ENCODE data around the gene DBF4B.
"Not testable (repeated sequence)": the region's sequence is repeated elsewhere in the genome, so short reads cannot be mapped to it uniquely, and the experiment has no call there.

DBF4B gene

GRCh38 chr17:44707755-44708400 lies 587 bp upstream of the DBF4B start:
- no peak overlapping the region for H4K8ac ChIP-seq (ENCODE audit: low read depth, low read length)
- no peak overlapping the region for H3K18ac ChIP-seq (ENCODE audit: low read length)
- peaks cover 6% of the 10 kb centered on the region for H3K79me1 ChIP-seq (ENCODE audit: low read length)
- H3K27ac ChIP-seq (ENCODE audit: low read depth, low read length), result no peak overlapping the region
- H2BK120ac ChIP-seq (ENCODE audit: low read depth, low read length), result no peak overlapping the region
- peak overlapping the region; percentile 30 for H3K4me2 ChIP-seq (ENCODE audit: low read length)
- no peak overlapping the region for H3K4me3 ChIP-seq (ENCODE audit: low read length)
- H3K23ac ChIP-seq (ENCODE audit: low read length), result no peak overlapping the region
- no peak overlapping the region for H2AK5ac ChIP-seq (ENCODE audit: low read length)
- peaks cover 5% of the 10 kb centered on the region for H3K79me2 ChIP-seq (ENCODE audit: control insufficient read depth, insufficient read depth, low read length)
- no peak overlapping the region for H2BK5ac ChIP-seq (ENCODE audit: low read length)
- H3K9ac ChIP-seq (ENCODE audit: low read length), result peak overlapping the region; percentile 88
- H3K4me1 ChIP-seq (ENCODE audit: control insufficient read depth, low read depth, low read length), result peaks cover 2% of the 10 kb centered on the region
- 100% methylated on average over 2 of the region's 4 CpGs for WGBS (ENCODE audit: extremely low coverage, insufficient coverage, low lambda C conversion rate)
- H2BK15ac ChIP-seq (replicated peaks; ENCODE audit: low read depth), result no peak overlapping the region
- H3K27me3 ChIP-seq (ENCODE audit: insufficient read depth, low read length, poor library complexity), result no peaks in the 10 kb centered on the region
- no peaks in the 10 kb centered on the region for H3K36me3 ChIP-seq (ENCODE audit: control insufficient read depth, insufficient read depth, low read length)
- peak overlapping the region; percentile 10 for H4K5ac ChIP-seq (ENCODE audit: low read length)
- peak overlapping the region; percentile 18 for H3K4ac ChIP-seq (ENCODE audit: low read depth, low read length)
- H3K56ac ChIP-seq (ENCODE audit: low read length), result peak overlapping the region; percentile 63
- DNase-seq, result no peak

- H3K4me3 ChIP-seq (ENCODE audit: low read length), result no peak overlapping the region
- H4K8ac ChIP-seq (ENCODE audit: low read depth, low read length), result no peak overlapping the region
- no peak overlapping the region for H2BK15ac ChIP-seq (replicated peaks; ENCODE audit: low read depth)
- H3K27me3 ChIP-seq (ENCODE audit: insufficient read depth, low read length, poor library complexity), result no peaks in the 10 kb centered on the region
- H3K9ac ChIP-seq (ENCODE audit: low read length), result no peak overlapping the region
- H3K79me2 ChIP-seq (ENCODE audit: control insufficient read depth, insufficient read depth, low read length), result no peaks in the 10 kb centered on the region
- H3K4me2 ChIP-seq (ENCODE audit: low read length), result no peak overlapping the region
- H3K79me1 ChIP-seq (ENCODE audit: low read length), result peaks cover 2% of the 10 kb centered on the region
- no peak overlapping the region for H3K56ac ChIP-seq (ENCODE audit: low read length)
- no peak overlapping the region for H2AK5ac ChIP-seq (ENCODE audit: low read length)
- H3K36me3 ChIP-seq (ENCODE audit: control insufficient read depth, insufficient read depth, low read length), result peaks cover 7% of the 10 kb centered on the region
- no peak for DNase-seq
- no CpG with 5 or more reads among the region's 1 CpG for WGBS (ENCODE audit: extremely low coverage, insufficient coverage, low lambda C conversion rate)
- no peak overlapping the region for H3K18ac ChIP-seq (ENCODE audit: low read length)
- H2BK120ac ChIP-seq (ENCODE audit: low read depth, low read length), result no peak overlapping the region
- no peak overlapping the region for H4K5ac ChIP-seq (ENCODE audit: low read length)
- H3K4me1 ChIP-seq (ENCODE audit: control insufficient read depth, low read depth, low read length), result no peaks in the 10 kb centered on the region
- H2BK5ac ChIP-seq (ENCODE audit: low read length), result no peak overlapping the region
- no peak overlapping the region for H3K4ac ChIP-seq (ENCODE audit: low read depth, low read length)
- no peak overlapping the region for H3K27ac ChIP-seq (ENCODE audit: low read depth, low read length)
- H3K23ac ChIP-seq (ENCODE audit: low read length), result no peak overlapping the region
Observed at GRCh38 chr17:44719444-44719843, 11.0 kb downstream of the DBF4B start.

GRCh38 chr17:44722254-44722653 lies 13.8 kb downstream of the DBF4B start:
- Histone ChIP-seq H3K79me2 (ENCODE audit: control insufficient read depth, insufficient read depth, low read length) (no peaks in the 10 kb centered on the region), H3K9ac (ENCODE audit: low read length) (no peak overlapping the region), H3K27ac (ENCODE audit: low read depth, low read length) (no peak overlapping the region), H4K8ac (ENCODE audit: low read depth, low read length) (no peak overlapping the region), H2BK120ac (ENCODE audit: low read depth, low read length) (no peak overlapping the region), H3K79me1 (ENCODE audit: low read length) (peaks cover 2% of the 10 kb centered on the region), H3K36me3 (ENCODE audit: control insufficient read depth, insufficient read depth, low read length) (peaks cover 7% of the 10 kb centered on the region), H2AK5ac (ENCODE audit: low read length) (no peak overlapping the region), H3K4me1 (ENCODE audit: control insufficient read depth, low read depth, low read length) (no peaks in the 10 kb centered on the region), H3K56ac (ENCODE audit: low read length) (no peak overlapping the region), H2BK15ac (replicated peaks; ENCODE audit: low read depth) (no peak overlapping the region), H3K23ac (ENCODE audit: low read length) (no peak overlapping the region), H3K4me2 (ENCODE audit: low read length) (no peak overlapping the region), H3K27me3 (ENCODE audit: insufficient read depth, low read length, poor library complexity) (no peaks in the 10 kb centered on the region), H3K4ac (ENCODE audit: low read depth, low read length) (no peak overlapping the region), H3K18ac (ENCODE audit: low read length) (no peak overlapping the region), H3K4me3 (ENCODE audit: low read length) (no peak overlapping the region), H4K5ac (ENCODE audit: low read length) (no peak overlapping the region), H2BK5ac (ENCODE audit: low read length) (no peak overlapping the region)
- WGBS (ENCODE audit: extremely low coverage, insufficient coverage, low lambda C conversion rate), result no CpG with 5 or more reads among the region's 5 CpGs
- DNase-seq, result peak; percentile 48

- H3K27ac ChIP-seq (ENCODE audit: low read depth, low read length); H3K18ac ChIP-seq (ENCODE audit: low read length): not testable (repeated sequence)
- no CpG with 5 or more reads among the region's 6 CpGs for WGBS (ENCODE audit: extremely low coverage, insufficient coverage, low lambda C conversion rate)
Observed at GRCh38 chr17:44726121-44726520, 17.7 kb downstream of the DBF4B start.

GRCh38 chr17:44733753-44734152 lies 25.3 kb downstream of the DBF4B start:
- Histone ChIP-seq H3K4me3 (ENCODE audit: low read length) (no peak overlapping the region), H3K36me3 (ENCODE audit: control insufficient read depth, insufficient read depth, low read length) (peaks cover 6% of the 10 kb centered on the region)
- WGBS (ENCODE audit: extremely low coverage, insufficient coverage, low lambda C conversion rate), result no CpG with 5 or more reads among the region's 5 CpGs

More at GRCh38 chr17:44726121-44726520, 17.7 kb downstream of the DBF4B start:
- not testable (repeated sequence) for H3K27me3 ChIP-seq (ENCODE audit: insufficient read depth, low read length, poor library complexity); H4K5ac ChIP-seq (ENCODE audit: low read length); H3K36me3 ChIP-seq (ENCODE audit: control insufficient read depth, insufficient read depth, low read length); H3K23ac ChIP-seq (ENCODE audit: low read length); H3K4me3 ChIP-seq (ENCODE audit: low read length); H2BK15ac ChIP-seq (replicated peaks; ENCODE audit: low read depth); DNase-seq; H3K4ac ChIP-seq (ENCODE audit: low read depth, low read length); H3K4me1 ChIP-seq (ENCODE audit: control insufficient read depth, low read depth, low read length); H2BK5ac ChIP-seq (ENCODE audit: low read length); H2AK5ac ChIP-seq (ENCODE audit: low read length); H2BK120ac ChIP-seq (ENCODE audit: low read depth, low read length); H3K4me2 ChIP-seq (ENCODE audit: low read length); H3K9ac ChIP-seq (ENCODE audit: low read length); H3K56ac ChIP-seq (ENCODE audit: low read length); H3K79me2 ChIP-seq (ENCODE audit: control insufficient read depth, insufficient read depth, low read length); H4K8ac ChIP-seq (ENCODE audit: low read depth, low read length); H3K79me1 ChIP-seq (ENCODE audit: low read length)

GRCh38 chr17:44734272-44734671 lies 25.8 kb downstream of the DBF4B start:
- Histone ChIP-seq H3K9ac (ENCODE audit: low read length) (no peak overlapping the region), H3K36me3 (ENCODE audit: control insufficient read depth, insufficient read depth, low read length) (peaks cover 8% of the 10 kb centered on the region)
- no CpG with 5 or more reads among the region's 2 CpGs for WGBS (ENCODE audit: extremely low coverage, insufficient coverage, low lambda C conversion rate)

More at GRCh38 chr17:44733753-44734152, 25.3 kb downstream of the DBF4B start:
- Histone ChIP-seq H2BK5ac (ENCODE audit: low read length) (no peak overlapping the region), H4K8ac (ENCODE audit: low read depth, low read length) (no peak overlapping the region), H2BK120ac (ENCODE audit: low read depth, low read length) (no peak overlapping the region), H3K4me2 (ENCODE audit: low read length) (no peak overlapping the region), H3K27ac (ENCODE audit: low read depth, low read length) (no peak overlapping the region), H3K79me1 (ENCODE audit: low read length) (no peaks in the 10 kb centered on the region), H3K9ac (ENCODE audit: low read length) (no peak overlapping the region), H3K27me3 (ENCODE audit: insufficient read depth, low read length, poor library complexity) (no peaks in the 10 kb centered on the region), H3K23ac (ENCODE audit: low read length) (no peak overlapping the region), H4K5ac (ENCODE audit: low read length) (no peak overlapping the region), H3K4me1 (ENCODE audit: control insufficient read depth, low read depth, low read length) (no peaks in the 10 kb centered on the region), H3K56ac (ENCODE audit: low read length) (no peak overlapping the region), H2BK15ac (replicated peaks; ENCODE audit: low read depth) (no peak overlapping the region), H3K4ac (ENCODE audit: low read depth, low read length) (no peak overlapping the region), H2AK5ac (ENCODE audit: low read length) (no peak overlapping the region), H3K18ac (ENCODE audit: low read length) (no peak overlapping the region), H3K79me2 (ENCODE audit: control insufficient read depth, insufficient read depth, low read length) (no peaks in the 10 kb centered on the region)
- peak; percentile 63 for DNase-seq

More at GRCh38 chr17:44734272-44734671, 25.8 kb downstream of the DBF4B start:
- no peak overlapping the region for H3K56ac ChIP-seq (ENCODE audit: low read length)
- H3K23ac ChIP-seq (ENCODE audit: low read length), result no peak overlapping the region
- no peak overlapping the region for H3K18ac ChIP-seq (ENCODE audit: low read length)
- H3K79me2 ChIP-seq (ENCODE audit: control insufficient read depth, insufficient read depth, low read length), result no peaks in the 10 kb centered on the region
- no peak overlapping the region for H2BK5ac ChIP-seq (ENCODE audit: low read length)
- no peaks in the 10 kb centered on the region for H3K79me1 ChIP-seq (ENCODE audit: low read length)
- H4K5ac ChIP-seq (ENCODE audit: low read length), result no peak overlapping the region
- no peak for DNase-seq
- no peak overlapping the region for H4K8ac ChIP-seq (ENCODE audit: low read depth, low read length)
- no peaks in the 10 kb centered on the region for H3K27me3 ChIP-seq (ENCODE audit: insufficient read depth, low read length, poor library complexity)
- H3K4ac ChIP-seq (ENCODE audit: low read depth, low read length), result no peak overlapping the region
- no peak overlapping the region for H2AK5ac ChIP-seq (ENCODE audit: low read length)
- no peak overlapping the region for H3K4me2 ChIP-seq (ENCODE audit: low read length)
- H3K27ac ChIP-seq (ENCODE audit: low read depth, low read length), result no peak overlapping the region
- H3K4me1 ChIP-seq (ENCODE audit: control insufficient read depth, low read depth, low read length), result no peaks in the 10 kb centered on the region
- no peak overlapping the region for H3K4me3 ChIP-seq (ENCODE audit: low read length)
- no peak overlapping the region for H2BK120ac ChIP-seq (ENCODE audit: low read depth, low read length)
- H2BK15ac ChIP-seq (replicated peaks; ENCODE audit: low read depth), result no peak overlapping the region

Data from mesendoderm (in vitro differentiated cells).